NB4 (cell line): ENCODE data around the gene ROBO1.

ENCODE experiments used
- DNase-seq: peaks from one replicate; pipeline ENCODE4 v3.0.0; 2010; ENCODE audit warnings: low read depth
- H3K4me3 ChIP-seq: one replicate; pipeline ENCODE4 v1.5.1; 2011; ENCODE audit warnings: mild to moderate bottlenecking, low read depth, low read length, moderate library complexity
- MYC ChIP-seq: IDR thresholded peaks from 2 replicates; pipeline ENCODE4 v1.6.1; 2011; ENCODE audit warnings: low read depth, low read length
- POLR2A ChIP-seq: IDR thresholded peaks from 2 replicates; pipeline ENCODE4 v1.6.1; 2011; ENCODE audit warnings: mild to moderate bottlenecking; ENCODE audit not compliant: insufficient read length; ENCODE audit errors: extremely low read depth
- TF ChIP-seq, protein P1 (sequence below): IDR thresholded peaks from 2 replicates; pipeline ENCODE4 v1.6.1; 2011; ENCODE audit warnings: low read depth, low read length
- TF ChIP-seq, protein P2 (sequence below): IDR thresholded peaks from one replicate; pipeline ENCODE4 v1.5.1; 2012; ENCODE audit warnings: low read depth, low read length

ROBO1 gene

DNA sequence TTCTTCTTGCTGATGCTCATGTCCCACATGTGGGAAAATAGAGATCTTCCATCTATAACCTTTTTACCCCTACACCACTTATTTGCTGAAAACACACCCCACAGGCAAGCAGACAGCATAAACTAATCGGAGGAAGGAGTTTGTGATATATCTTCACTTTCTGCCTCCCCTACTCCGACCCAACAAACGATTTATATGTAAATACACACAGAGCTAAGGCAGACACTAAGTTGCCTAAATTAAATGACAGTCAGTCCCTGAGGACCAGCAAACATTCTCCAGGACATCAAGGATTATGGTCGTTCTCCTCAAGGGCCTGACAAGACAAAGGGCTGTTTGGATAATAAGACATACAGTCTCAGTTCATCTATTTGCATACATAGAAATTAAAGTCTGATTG lies 552.5 kb downstream of the ROBO1 start:
- H3K4me3 ChIP-seq: no peak overlapping the region
- no peak for DNase-seq
- TF ChIP-seq MYC: no peak
- TF ChIP-seq, protein P1, sequence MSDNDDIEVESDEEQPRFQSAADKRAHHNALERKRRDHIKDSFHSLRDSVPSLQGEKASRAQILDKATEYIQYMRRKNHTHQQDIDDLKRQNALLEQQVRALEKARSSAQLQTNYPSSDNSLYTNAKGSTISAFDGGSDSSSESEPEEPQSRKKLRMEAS: no peak
- no peak for TF ChIP-seq POLR2A
- TF ChIP-seq, protein P2, sequence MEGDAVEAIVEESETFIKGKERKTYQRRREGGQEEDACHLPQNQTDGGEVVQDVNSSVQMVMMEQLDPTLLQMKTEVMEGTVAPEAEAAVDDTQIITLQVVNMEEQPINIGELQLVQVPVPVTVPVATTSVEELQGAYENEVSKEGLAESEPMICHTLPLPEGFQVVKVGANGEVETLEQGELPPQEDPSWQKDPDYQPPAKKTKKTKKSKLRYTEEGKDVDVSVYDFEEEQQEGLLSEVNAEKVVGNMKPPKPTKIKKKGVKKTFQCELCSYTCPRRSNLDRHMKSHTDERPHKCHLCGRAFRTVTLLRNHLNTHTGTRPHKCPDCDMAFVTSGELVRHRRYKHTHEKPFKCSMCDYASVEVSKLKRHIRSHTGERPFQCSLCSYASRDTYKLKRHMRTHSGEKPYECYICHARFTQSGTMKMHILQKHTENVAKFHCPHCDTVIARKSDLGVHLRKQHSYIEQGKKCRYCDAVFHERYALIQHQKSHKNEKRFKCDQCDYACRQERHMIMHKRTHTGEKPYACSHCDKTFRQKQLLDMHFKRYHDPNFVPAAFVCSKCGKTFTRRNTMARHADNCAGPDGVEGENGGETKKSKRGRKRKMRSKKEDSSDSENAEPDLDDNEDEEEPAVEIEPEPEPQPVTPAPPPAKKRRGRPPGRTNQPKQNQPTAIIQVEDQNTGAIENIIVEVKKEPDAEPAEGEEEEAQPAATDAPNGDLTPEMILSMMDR: no peak

DNA sequence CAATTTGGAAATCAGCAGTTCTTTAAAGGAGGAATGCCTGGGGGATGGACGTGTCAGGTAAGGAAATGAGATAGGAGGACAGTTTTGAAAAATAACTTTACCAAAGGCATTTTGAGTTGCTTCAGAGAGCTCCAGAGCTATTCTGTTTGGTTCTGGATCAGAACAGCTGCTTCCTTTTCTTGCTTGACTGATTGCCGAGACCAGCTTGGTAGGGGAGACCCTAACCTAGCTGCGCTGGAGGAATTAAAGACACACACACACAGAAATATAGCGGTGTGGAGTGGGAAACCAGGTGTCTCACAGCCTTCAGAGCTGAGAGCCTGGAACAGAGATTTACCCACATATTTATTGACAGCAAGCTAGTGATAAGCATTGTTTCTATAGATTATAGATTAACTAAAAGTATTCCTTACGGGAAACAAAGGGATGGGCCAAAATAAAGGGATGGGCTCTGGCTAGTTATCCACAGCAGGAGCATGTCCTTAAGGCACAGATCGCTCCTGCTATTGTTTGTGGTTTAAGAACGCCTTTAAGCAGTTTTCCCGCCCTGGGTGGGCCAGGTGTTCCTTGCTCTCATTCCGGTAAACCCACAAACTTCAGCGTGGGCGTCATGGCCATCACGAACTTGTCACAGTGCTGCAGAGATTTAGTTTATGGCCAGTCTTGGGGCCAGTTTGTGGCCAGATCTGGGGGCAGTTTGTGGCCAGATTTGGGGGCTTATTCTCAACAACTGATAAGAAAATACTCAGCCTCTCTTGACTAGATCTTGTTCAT lies 556.0 kb downstream of the ROBO1 start:
- TF ChIP-seq, protein P1: no peak
- no peak for TF ChIP-seq MYC
- no peak for TF ChIP-seq POLR2A
- TF ChIP-seq, protein P2: no peak
- no peak for DNase-seq

DNA sequence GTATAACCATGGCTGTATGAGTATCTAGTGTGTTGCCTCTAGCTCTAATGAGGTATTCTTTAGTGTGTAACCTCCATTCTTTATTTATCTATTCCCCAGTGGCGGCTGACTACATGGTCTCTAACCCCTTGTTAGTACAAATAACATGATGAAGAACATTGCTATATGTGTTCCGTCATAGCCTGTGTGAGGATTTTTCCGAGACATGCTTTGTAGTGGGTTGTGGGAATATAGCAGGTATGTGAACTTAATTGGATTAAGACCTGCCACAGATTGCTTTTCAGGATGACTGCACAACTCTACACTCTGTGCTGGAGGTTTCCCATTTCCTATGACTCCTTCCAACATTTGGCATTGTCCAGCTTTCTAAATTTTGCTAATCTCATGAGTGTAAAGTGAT lies 563.4 kb downstream of the ROBO1 start:
- TF ChIP-seq POLR2A (no peak), MYC (no peak)
- TF ChIP-seq, protein P2: no peak
- TF ChIP-seq, protein P1: no peak
- H3K4me3 ChIP-seq: no peak overlapping the region
- no peak for DNase-seq

More for the DNA sequence above, 556.0 kb downstream of the ROBO1 start:
- H3K4me3 ChIP-seq: no peak overlapping the region

DNA sequence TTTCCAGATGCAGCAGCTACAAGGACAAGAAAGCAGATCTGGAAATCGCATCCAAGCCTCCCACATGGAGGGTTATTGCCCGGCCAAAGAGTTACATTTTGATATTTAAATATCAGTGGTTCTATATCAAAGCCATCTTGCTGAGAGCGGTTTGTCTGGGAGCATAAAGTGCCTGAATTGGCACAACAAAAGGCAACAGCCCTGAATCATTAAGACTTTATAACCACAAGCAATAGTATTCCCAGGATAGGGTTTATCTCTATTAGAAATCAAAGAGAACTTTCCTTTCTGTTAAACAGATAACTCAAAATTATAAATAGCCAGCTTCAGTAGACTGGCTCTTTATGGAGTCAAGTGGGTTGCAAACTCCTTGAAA lies 564.7 kb downstream of the ROBO1 start:
- TF ChIP-seq, protein P1: no peak
- TF ChIP-seq MYC (no peak), POLR2A (no peak)
- TF ChIP-seq, protein P2: no peak
- H3K4me3 ChIP-seq: no peak overlapping the region
- DNase-seq: no peak

DNA sequence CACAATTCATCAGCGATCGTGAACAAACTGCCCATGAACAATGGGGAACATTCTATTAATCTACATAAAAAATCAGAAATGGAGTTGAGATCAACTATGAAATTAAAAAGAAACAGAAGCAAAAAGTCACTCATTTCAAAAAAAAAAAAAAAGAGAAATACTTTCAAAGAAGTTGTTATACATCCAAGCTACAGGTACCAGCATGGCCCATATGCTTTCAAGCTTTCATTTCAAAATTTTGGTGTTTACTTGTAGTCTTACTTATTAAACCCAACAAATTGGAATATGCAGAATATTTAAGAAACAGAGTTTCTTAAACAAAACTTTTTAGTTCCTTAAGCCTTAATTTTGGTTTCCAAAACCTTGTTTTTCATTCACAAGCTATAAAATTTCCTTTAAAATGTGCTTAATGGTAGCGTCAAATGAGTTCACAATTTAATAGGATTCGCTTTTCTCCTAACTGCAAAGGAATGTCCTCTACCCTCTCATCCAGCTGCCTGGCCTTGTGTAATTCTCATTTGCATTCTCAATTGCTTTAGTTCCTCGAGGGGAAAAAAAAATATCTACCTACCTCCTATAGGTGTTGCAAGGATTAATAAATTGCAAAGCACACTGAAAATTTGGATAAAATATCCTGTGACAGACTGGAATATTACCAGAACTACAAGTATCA lies 565.2 kb downstream of the ROBO1 start:
- no peak for DNase-seq

More for the DNA sequence above, 565.2 kb downstream of the ROBO1 start:
- no peak overlapping the region for H3K4me3 ChIP-seq
- TF ChIP-seq, protein P2: no peak
- TF ChIP-seq MYC (no peak), POLR2A (no peak)
- TF ChIP-seq, protein P1: no peak
